T-helper 17 cell (primary cell): Measurements from ENCODE around the gene WASL. TPM values are rescaled to one million over a fixed set of nuclear protein-coding genes. Genes with fewer than 3 reads are reported as not detected.

Experiments
- ATAC-seq: fragments of 150-1000 bp; cut with Tn5 transposase; 2 replicates; pipeline ENCODE4 v1.10.0; 2021; ENCODE audit warnings: mild to moderate bottlenecking, moderate library complexity
- DNase-seq, 3 donors: peaks; one replicate each; pipeline versions ENCODE4 v3.0.0 to v3.0.0-alpha.2; 2020 to 2021
- H3K9me3 ChIP-seq: one replicate; pipeline ENCODE4 v1.7.0; 2013; ENCODE audit warnings: low read length, mild to moderate bottlenecking; ENCODE audit not compliant: control insufficient read depth, poor library complexity, severe bottlenecking
- H3K27ac Mint-ChIP-seq: one replicate; pipeline ENCODE4 v1.8.0; 2022; ENCODE audit warnings: mild to moderate bottlenecking, moderate library complexity, mixed read lengths
- H3K27me3 Mint-ChIP-seq: one replicate; pipeline ENCODE4 v1.8.0; 2022; ENCODE audit warnings: mixed read lengths
- H3K36me3 Mint-ChIP-seq: one replicate; pipeline ENCODE4 v1.8.0; 2022; ENCODE audit warnings: low read depth, mixed read lengths
- H3K4me1 Mint-ChIP-seq: one replicate; pipeline ENCODE4 v1.8.0; 2022; ENCODE audit warnings: mild to moderate bottlenecking, mixed read lengths
- H3K4me3 Mint-ChIP-seq: one replicate; pipeline ENCODE4 v1.8.0; 2022; ENCODE audit warnings: mild to moderate bottlenecking, moderate library complexity, mixed read lengths
- total RNA-seq, 4 donors: library from RNA in 2 of 4; stranded (reverse) in 2 of 4; gene quantifications; one replicate each; pipeline ENCODE4 v1.2.3 and lab custom pipeline; 2022 to 2026

WASL gene
- total RNA-seq, 2 donors from 2014 or later, result 9.5 to 10.0 TPM

DNA sequence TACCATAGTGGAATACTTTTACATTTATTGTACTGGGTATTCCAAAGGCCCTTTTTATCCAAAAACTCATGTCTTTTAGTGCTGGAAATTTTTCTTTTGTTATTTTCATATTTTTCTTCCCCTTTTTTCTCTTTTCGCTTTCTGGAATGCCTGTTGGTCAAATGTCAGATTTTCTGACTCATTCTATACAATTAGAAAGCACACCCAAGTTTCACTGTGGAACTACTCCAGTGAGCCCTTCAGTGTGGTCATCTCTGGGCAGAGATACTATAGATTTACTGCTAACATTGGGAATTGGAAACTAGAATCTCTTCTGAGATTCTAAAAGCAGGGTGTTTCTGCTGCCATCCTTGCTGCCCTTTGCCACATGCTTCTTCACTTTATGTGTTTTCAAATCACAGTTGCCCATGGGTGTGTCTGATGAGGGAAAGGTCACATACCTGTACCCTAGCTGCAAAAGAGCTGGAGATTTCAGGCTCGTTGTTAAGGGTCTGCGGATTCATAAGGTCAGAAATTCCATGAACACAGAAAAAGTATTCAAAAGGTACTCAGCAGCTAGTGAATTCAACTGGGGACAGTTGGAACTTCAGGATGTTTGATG lies 5.6 kb upstream of the WASL start:
- H3K27me3 Mint-ChIP-seq, result no peaks in the 10 kb centered on the region
- peaks cover 10% of the 10 kb centered on the region for H3K4me1 Mint-ChIP-seq
- H3K36me3 Mint-ChIP-seq, result no peaks in the 10 kb centered on the region
- DNase-seq (no peak), ATAC-seq (no peak)
- no peak overlapping the region for H3K4me3 Mint-ChIP-seq
- H3K27ac Mint-ChIP-seq, result no peak overlapping the region
- no peaks in the 10 kb centered on the region for H3K9me3 ChIP-seq

GRCh38 chr7:123752534-123752933 lies 3.7 kb upstream of the WASL start:
- DNase-seq (no peak), ATAC-seq (no peak)
- H3K9me3 ChIP-seq, result no peaks in the 10 kb centered on the region
- Mint-ChIP-seq H3K4me1 (peaks cover 17% of the 10 kb centered on the region), H3K27me3 (no peaks in the 10 kb centered on the region), H3K27ac (no peak overlapping the region), H3K4me3 (no peak overlapping the region), H3K36me3 (no peaks in the 10 kb centered on the region)

- ATAC-seq, result no peak
- no peak for DNase-seq
- Mint-ChIP-seq H3K4me1 (peaks cover 23% of the 10 kb centered on the region), H3K36me3 (no peaks in the 10 kb centered on the region), H3K27me3 (no peaks in the 10 kb centered on the region), H3K27ac (no peak overlapping the region), H3K4me3 (no peak overlapping the region)
- H3K9me3 ChIP-seq, result no peaks in the 10 kb centered on the region
These were observed 3.0 kb upstream of the WASL start for GRCh38 chr7:123751821-123752220.

DNA sequence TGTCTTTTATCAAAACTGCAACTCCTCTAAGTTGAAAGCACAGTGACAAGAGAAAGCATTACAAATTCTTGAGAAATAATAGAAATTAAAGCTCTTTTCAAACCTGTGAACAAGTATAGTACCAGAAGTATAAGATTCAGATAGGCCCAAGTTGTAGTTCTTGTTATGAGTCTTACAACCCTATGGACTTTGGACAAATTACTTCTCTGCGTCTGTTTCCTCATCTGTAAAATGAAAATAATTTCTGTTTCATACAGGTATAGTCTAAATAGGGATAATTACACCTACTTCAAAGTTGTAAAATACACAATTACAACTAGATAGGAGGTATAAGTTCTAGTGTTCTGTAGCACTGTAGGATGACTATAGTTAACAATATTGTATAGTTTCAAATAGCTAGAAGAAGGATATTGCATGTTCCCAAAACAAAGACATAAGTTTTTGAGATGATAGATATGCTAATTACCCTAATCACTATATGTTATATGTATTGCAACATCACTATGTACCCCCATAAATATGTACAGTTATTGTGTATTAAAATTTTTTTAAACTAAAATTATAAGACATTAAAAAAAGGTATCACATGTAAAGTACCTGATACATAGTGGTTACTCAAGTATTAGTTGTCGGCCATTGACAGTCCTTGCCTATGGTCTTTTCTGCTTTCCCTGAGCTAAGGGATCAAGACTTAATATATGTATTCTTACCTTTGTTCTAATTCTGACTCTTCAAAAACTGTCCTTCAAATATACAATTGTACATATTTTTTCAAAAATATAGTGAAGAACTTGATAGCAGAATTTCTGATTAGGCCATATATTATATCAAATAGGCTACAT lies 1.8 kb upstream of the WASL start:
- H3K36me3 Mint-ChIP-seq, result no peaks in the 10 kb centered on the region
- ATAC-seq (no peak), DNase-seq (no peak)
- peaks cover 33% of the 10 kb centered on the region for H3K4me1 Mint-ChIP-seq
- no peak overlapping the region for H3K27ac Mint-ChIP-seq
- no peaks in the 10 kb centered on the region for H3K9me3 ChIP-seq
- no peaks in the 10 kb centered on the region for H3K27me3 Mint-ChIP-seq
- peak overlapping the region; percentile 41 for H3K4me3 Mint-ChIP-seq

- H3K9me3 ChIP-seq, result no peaks in the 10 kb centered on the region
- DNase-seq (no peak), ATAC-seq (no peak)
- Mint-ChIP-seq H3K27ac (peak overlapping the region; percentile 93), H3K36me3 (peaks cover 3% of the 10 kb centered on the region), H3K4me3 (peak overlapping the region; percentile 96), H3K27me3 (no peaks in the 10 kb centered on the region), H3K4me1 (peaks cover 38% of the 10 kb centered on the region)
These were observed 694 bp upstream of the WASL start for GRCh38 chr7:123749537-123749857.

GRCh38 chr7:123748171-123748733 lies 551 bp downstream of the WASL start:
- Mint-ChIP-seq H3K4me3 (peak overlapping the region; percentile 96), H3K36me3 (peaks cover 3% of the 10 kb centered on the region), H3K27me3 (no peaks in the 10 kb centered on the region), H3K4me1 (peaks cover 51% of the 10 kb centered on the region), H3K27ac (peak overlapping the region; percentile 93)
- no peaks in the 10 kb centered on the region for H3K9me3 ChIP-seq
- DNase-seq, result peak in 2 of 3 donors; percentile 13 to 25
- peak; percentile 14 for ATAC-seq

DNA sequence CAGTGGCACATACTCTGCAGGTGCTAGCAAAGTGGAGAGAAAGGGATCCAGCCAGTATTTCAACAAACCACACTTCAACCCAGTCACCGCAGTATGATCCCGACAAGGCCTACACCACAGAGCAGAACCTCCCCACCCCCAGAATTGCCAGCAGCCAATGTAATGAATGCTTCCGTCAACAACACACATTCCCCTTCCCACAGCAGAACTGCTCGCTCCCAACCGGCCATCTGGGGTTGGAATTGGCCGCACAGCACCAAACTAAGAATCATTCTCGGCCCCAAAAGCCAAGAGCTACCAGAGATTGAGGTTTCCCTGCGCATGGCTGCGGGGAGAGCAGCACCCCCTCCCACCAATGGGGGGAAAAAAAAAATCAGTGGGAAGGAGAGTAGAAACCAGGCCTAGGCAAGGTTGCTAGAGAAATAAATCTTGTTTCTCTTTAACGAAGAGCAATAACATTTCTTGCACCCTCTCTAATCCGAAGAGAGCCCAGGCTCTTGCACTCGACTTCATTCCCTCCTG lies 1.1 kb downstream of the WASL start:
- H3K4me1 Mint-ChIP-seq, result peaks cover 56% of the 10 kb centered on the region
- no peaks in the 10 kb centered on the region for H3K9me3 ChIP-seq
- DNase-seq (no peak), ATAC-seq (no peak)
- H3K27me3 Mint-ChIP-seq, result no peaks in the 10 kb centered on the region
- H3K4me3 Mint-ChIP-seq, result peak overlapping the region; percentile 96
- peaks cover 3% of the 10 kb centered on the region for H3K36me3 Mint-ChIP-seq
- H3K27ac Mint-ChIP-seq, result peak overlapping the region; percentile 93

DNA sequence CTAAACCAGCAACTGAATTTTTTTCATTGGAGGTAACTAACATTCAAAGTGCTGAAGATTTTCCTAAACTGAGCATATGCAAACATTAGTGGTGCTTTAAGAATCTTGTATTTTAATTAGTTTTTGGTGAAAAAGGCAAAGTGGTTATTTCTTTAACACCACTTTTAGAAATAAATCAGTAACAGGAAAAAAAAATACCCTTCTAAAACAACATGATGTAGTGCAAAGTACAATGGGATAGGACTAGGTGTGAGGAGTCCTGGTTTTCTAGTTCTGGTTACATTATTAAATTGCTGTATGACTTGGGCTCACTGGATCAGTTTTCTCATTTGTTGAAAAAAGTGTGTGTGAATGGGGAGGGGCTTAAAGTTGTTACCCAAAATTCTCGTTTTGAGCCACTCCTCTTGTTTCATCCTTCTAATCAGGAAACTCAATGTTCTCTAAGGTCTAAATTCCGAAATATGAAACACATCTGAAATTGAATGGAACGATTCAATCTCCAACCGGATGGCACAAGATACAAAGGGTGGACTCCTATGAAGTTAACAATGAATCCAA lies 1.8 kb downstream of the WASL start:
- H3K9me3 ChIP-seq, result no peaks in the 10 kb centered on the region
- Mint-ChIP-seq H3K27ac (peak overlapping the region; percentile 93), H3K27me3 (no peaks in the 10 kb centered on the region), H3K36me3 (peaks cover 3% of the 10 kb centered on the region), H3K4me3 (peak overlapping the region; percentile 96), H3K4me1 (peaks cover 58% of the 10 kb centered on the region)
- no peak for DNase-seq
- no peak for ATAC-seq

DNA sequence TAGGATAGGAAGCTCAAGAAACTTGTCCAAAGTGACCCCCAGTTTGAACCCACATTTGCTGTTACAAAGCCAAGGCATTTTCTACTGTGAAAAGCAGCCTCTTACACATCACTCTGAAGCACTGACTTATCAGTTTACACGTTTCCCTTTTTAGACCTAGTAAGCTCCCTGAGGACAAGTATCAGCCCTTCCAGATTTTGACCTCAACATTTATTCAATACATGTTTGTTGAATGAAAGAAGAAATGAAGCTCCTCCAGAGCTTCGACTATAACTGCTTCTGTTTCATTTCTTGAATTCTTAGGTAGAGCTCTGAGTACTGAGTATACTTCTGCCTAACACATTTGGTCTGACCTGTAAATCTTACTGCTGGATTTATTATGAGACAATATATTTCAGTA lies 2.7 kb downstream of the WASL start:
- Mint-ChIP-seq H3K36me3 (peaks cover 3% of the 10 kb centered on the region), H3K27me3 (no peaks in the 10 kb centered on the region), H3K4me1 (peaks cover 58% of the 10 kb centered on the region), H3K4me3 (peak overlapping the region; percentile 77), H3K27ac (peak overlapping the region; percentile 93)
- no peak for DNase-seq
- ATAC-seq, result no peak
- no peaks in the 10 kb centered on the region for H3K9me3 ChIP-seq

DNA sequence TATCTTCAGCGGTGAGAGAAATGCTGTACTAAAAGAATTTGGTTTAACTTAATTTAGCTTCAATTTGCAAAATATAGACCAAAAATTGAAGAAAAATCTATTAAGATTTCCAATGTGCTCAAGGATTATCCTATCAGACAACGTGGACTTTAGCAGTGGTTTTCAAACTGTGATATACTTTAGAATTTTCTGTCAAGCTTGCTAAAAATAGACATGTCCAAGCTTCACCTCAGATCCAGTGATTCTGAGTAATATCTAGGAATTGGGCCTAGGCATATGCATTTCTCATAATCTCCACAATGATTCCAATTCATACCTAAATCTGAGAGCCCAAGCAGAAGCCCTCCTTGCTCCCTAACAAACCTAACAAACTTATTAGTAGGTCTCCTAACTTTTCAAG lies 3.4 kb downstream of the WASL start:
- no peak overlapping the region for H3K4me3 Mint-ChIP-seq
- ATAC-seq (no peak), DNase-seq (no peak)
- peaks cover 60% of the 10 kb centered on the region for H3K4me1 Mint-ChIP-seq
- H3K9me3 ChIP-seq, result no peaks in the 10 kb centered on the region
- H3K27me3 Mint-ChIP-seq, result no peaks in the 10 kb centered on the region
- peak overlapping the region; percentile 93 for H3K27ac Mint-ChIP-seq
- H3K36me3 Mint-ChIP-seq, result peaks cover 3% of the 10 kb centered on the region

DNA sequence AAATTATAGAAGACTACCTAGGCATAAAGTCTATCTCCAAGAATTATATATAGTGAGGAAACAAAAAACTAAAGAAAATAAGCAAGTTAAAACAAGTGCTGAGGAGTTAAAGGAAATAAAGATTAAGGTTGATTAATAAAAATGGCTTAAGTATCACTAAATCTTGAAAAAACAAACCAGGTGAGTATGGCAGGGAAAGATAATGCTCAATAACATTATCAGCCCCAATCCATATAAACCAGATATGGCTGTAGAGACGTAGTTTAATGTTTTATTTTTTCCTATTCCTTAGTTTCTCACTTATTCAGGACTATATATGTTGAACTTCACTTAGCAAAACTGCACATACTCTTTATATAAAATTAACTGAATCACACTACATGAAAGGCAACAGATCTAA lies 4.4 kb downstream of the WASL start:
- ATAC-seq, result no peak
- H3K36me3 Mint-ChIP-seq, result peaks cover 3% of the 10 kb centered on the region
- H3K27me3 Mint-ChIP-seq, result no peaks in the 10 kb centered on the region
- no peak overlapping the region for H3K27ac Mint-ChIP-seq
- DNase-seq, result no peak
- no peak overlapping the region for H3K4me3 Mint-ChIP-seq
- peaks cover 57% of the 10 kb centered on the region for H3K4me1 Mint-ChIP-seq
- no peaks in the 10 kb centered on the region for H3K9me3 ChIP-seq

- ATAC-seq (no peak), DNase-seq (no peak)
- Mint-ChIP-seq H3K4me1 (peaks cover 51% of the 10 kb centered on the region), H3K4me3 (no peak overlapping the region), H3K36me3 (peaks cover 6% of the 10 kb centered on the region), H3K27ac (no peak overlapping the region), H3K27me3 (no peaks in the 10 kb centered on the region)
- H3K9me3 ChIP-seq, result no peaks in the 10 kb centered on the region
These were observed 6.9 kb downstream of the WASL start for GRCh38 chr7:123741940-123742339.

DNA sequence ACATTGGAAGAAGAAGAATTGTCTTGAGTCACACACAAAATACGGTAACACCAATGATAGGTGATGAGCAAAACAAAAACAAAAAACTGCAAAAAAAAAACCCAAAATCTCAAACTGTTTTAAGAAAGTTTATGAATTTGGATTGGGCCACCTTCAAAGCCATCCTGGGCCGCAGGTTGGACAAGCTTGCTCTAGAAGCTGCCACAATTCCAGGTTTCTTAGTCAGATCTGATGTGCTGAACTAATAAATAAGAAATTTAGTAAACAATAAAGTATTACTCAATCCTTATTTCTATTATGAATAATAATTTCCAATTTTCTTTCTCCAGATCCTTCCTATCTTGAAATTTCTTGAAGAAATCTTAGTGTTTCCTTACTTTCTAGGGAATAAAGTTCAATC lies 10.0 kb downstream of the WASL start:
- Mint-ChIP-seq H3K27me3 (no peaks in the 10 kb centered on the region), H3K36me3 (peaks cover 3% of the 10 kb centered on the region), H3K27ac (no peak overlapping the region), H3K4me3 (no peak overlapping the region), H3K4me1 (peaks cover 27% of the 10 kb centered on the region)
- ATAC-seq (no peak), DNase-seq (no peak)
- no peaks in the 10 kb centered on the region for H3K9me3 ChIP-seq
